NCI-H2029 treated with DMSO at 0.1 percent for 48 hours (cell line): ENCODE measurements around the gene LSP1.

Experiments
- DNase-seq: peaks from one replicate; lab custom pipeline; 2025; lab: John Stamatoyannopoulos, UW

LSP1 gene

GRCh38 chr11:1916986-1917522, 64.2 kb downstream of the LSP1 start:
- DNase-seq = no peak

DNA sequence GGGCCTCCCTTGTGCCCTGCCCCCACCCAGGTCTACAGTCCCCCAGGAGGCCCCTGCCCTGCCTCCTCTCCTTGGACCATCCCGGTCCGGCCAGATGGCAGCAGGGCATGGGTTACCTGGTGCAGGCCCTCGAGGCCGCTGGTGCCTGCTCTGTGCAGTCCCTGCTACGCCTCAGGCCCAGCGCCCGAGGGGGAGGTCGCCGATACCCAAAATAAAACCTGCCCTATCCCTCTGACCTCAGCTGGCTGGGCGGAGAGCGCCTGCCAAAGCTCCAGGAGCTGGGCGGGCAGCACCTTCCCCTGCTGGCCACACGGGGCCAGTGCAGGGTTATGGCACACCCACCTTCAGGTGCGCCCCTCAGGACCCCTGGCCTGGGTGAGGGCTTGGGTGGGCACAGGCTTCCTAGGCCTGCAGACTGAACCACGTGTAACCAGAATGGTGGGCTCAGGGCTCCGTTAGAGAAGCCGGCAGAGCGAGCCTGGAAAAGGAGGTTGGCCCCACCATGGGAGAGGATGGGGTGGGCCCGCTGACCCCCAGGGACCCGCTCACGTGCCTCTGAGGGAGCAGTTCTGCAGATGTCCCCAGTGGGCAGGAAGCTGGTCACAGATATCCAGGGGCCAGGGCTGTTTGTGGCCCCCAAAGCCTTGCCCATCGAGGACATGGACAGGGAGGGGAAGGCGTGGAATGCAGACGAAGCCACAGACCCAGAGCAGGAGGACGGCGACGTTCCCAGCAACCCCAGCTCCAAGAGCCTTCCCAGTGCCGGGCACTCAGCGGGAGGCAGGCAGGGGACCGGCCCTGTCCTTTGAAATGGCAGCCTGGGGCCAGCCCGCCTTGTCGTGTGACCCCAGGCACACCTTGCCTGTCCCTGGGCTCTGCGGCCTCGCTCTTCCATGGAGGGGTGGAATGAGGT, 64.9 kb downstream of the LSP1 start:
- no peak for DNase-seq

DNA sequence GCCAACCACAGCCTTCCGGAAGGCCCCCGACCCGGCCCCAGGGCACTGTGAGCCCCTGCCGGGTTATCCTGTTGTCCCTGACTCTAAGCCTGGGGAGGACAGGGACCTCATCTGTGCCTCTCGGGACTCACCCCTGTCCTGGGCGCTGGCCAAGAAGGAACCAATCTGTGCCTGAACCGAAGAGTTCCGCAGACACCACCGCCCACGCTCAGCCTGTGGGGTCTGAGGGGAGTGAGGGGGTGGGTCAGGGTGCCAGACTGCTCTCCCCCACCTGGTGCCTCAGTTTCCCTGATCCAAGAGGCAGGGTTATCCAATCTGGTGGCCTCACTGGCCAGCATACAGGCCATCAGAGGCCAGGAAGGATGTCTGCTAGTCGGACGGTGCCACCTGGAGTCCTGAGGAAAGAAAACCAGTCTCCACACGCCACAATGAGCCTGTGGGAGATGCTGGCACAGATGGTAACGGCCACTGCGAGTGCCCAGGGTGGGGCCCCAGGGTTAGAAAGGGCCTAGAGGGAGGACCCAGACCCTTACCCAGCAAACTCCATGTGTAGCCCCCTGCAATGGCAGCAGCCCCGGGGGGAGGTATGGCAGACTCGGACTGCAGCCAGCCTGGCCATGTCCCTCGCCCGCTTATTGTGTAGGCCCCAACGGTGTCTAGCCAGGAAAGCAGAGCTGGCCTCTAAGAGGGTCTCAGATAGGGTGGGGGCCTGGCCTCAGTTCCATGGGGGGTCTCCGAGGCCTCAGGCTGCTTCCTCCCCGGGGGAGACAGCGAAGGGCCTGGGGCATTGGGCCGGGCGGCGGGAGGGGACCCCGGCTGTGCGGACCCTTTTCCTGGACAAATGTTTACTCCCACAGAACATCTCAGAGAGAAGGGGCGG, 65.8 kb downstream of the LSP1 start:
- DNase-seq = no peak

DNA sequence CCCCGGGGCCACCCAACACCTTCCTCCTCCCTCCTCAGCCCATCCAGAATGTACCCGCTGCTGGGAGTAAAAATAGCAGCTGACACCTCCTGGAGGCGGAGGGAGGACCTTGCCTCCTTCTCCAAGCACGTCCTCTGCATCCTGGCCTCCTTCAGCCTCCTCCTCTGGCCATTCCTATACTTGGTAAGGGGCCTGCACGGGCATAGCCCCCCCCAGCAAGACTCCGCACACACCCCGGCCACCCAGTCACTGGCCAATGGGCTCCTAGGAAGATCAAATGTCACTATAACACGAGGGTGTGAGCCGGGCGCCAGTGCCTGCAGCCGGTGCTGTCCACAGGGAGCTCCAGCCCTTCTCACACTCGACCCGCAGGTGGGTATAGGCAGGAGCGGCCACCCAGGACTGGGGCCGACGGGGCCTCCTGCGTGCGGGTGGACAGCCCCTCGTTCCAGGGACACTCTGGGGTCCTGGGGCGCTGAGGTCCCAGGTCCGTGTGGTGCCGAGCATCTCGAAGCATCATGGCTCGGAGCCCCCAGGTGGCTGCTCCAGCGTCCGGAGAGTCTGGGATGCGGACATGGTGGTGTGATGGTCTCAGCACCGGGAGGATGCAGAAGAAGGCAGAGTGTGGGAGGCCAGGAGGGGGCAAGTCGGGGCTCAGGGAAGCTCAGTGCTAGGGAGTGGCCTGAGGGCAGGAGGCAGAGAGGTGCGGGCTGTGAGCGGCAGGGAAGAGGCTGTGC, 66.7 kb downstream of the LSP1 start, which contains the start of gene TNNT3:
TNNT3 (plus strand) TSS at position 313 of the 737 bp plus-strand sequence. CDS start 3,172 bp downstream, outside the sequence.
- DNase-seq = no peak

GRCh38 chr11:1920128-1920908, 67.4 kb downstream of the LSP1 start:
- DNase-seq = no peak

GRCh38 chr11:1920909-1921573, 68.2 kb downstream of the LSP1 start:
- no peak for DNase-seq

- no peak for DNase-seq
Observed at GRCh38 chr11:1921574-1922141, 68.8 kb downstream of the LSP1 start.

- no peak for DNase-seq
Observed at GRCh38 chr11:1922481-1923081, 69.7 kb downstream of the LSP1 start.

- no peak for DNase-seq
Observed at GRCh38 chr11:1923201-1923956, 70.5 kb downstream of the LSP1 start.

DNA sequence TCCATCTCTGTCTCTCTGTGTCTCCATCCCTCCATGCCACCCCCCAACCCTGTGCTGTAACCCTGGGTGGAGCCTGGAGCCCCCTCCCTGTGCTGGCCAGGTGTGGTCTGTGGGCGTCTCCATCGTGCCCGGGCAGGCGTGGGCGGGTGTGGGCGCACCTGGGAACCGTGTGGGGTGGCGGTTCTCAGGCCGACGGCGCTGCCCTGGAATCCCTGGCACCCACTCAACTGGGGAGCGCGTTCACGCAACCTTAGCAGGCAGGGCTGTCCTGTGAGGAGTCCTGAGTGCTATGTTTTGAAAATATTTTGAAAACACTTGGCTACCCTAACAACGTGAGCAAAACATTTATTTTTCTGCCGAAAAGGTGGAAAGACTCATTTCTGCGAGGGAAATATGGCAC, 71.3 kb downstream of the LSP1 start:
- no peak for DNase-seq

- no peak for DNase-seq
Observed at GRCh38 chr11:1924646-1925372, 71.9 kb downstream of the LSP1 start.

- DNase-seq = no peak
Observed at GRCh38 chr11:1925373-1926155, 72.7 kb downstream of the LSP1 start.

DNA sequence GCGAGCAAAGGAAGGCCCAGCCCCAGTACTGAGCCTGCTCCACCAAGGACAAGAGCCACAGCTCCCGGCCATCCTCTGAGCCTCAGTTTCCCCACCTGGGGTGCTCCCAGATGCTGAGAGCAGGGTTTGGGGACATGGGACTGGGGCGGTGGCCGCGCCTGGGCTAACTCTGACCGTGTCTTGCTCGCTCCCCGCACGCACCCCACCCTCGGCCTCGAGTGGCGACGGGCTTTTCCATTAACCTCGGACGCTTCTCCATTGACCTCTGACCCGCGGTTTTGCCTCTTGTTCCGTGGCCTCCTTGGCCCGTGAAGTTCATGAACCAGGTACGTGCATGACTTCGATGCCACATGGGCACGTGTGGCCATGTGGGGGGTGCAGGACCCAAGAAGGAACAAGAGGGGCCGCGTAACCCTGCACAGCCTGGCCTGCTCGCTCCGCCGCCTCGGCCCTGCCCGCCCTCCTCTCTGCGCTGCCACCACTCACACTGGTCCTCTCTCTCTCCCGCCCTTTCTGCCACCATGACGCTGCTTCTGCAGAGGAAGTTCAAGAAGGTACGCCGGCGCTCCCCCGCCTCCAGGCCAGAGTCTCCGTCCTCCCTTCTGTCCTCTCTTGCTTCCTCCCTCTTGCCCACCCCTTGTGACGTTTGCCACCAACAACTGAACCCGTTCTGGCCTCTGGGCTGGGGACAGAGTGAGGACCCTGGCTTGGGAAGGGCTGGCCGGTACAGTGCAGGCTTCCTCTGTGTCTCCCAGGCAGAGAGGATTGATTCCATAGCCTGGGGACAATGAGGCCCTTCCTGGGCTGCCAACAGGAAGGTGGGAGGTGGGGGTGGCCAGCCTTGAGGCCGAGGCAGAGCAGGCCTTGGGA, 73.5 kb downstream of the LSP1 start:
- no peak for DNase-seq

- no peak for DNase-seq
Observed at GRCh38 chr11:1927026-1927847, 74.4 kb downstream of the LSP1 start.

GRCh38 chr11:1927848-1928469, 75.1 kb downstream of the LSP1 start:
- no peak for DNase-seq
